ENCODE results near the gene MED31.

MED31 gene

DNA sequence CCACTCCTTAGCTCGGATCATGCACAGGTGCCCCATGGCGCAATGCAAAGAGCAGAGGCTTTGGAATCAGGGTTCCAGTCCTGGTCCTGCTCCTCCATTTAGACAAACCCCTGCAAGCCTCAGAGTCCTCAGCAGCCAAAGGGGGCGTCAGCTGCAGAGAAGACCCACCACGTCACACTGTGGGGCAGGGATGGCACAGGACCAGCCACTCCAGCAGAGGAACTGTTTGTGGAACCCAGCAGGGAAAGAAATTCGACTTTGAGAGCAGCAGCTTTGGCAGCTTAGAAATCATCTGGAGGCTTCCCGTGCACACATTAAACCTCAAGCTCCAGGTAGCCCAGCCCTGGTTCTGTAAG, 25.4 kb upstream of the MED31 start:
- H3K36me3 ChIP-seq (ENCODE audit: control insufficient read depth in 1 of 2, insufficient read depth in 2 of 2, low read length in 2 of 2): no peaks in the 10 kb centered on the region
- H3K4me3 ChIP-seq (ENCODE audit: low read depth in 1 of 2, low read length in 2 of 2): no peak overlapping the region

DNA sequence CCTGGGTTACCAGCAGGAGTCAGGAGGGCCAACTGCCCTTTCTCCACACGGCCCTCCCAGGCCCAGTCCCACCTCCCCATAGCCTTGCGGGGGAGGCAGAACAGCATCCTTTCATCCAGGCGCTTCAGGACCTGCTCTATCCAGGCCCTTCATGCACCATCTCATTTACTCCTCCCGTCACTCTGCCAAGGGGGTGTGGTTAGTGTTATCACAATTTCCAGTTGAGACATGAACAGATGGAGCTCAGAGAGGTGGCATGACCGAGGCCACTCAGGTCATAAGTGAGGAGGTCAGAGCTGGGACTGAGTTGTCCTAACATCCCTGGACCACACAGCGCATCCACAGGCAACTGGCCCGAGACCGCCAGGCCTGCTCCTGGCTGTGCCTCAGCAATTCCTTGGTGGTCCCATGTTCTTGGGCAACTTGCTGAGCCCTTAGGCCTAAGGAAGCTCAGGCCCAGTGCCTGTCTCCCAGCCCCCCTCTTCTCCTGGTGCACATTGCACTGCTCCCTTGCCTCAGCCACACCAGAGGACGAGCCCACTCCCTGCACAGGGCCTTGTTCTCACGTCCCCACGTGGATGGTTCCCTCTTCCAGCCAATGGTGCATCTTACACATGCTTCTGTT, 23.9 kb upstream of the MED31 start:
- Histone ChIP-seq H3K27ac (ENCODE audit: low read length) (no peak overlapping the region), H3K9me3 (ENCODE audit: control insufficient read depth in 1 of 2, low read length in 2 of 2) (no peaks in the 10 kb centered on the region), H3K27me3 (ENCODE audit: low read depth, low read length) (peaks cover 7% of the 10 kb centered on the region), H3K4me1 (ENCODE audit: control insufficient read depth in 1 of 2, insufficient read depth in 2 of 2, low read length in 2 of 2) (no peaks in the 10 kb centered on the region), H3K4me3 (ENCODE audit: low read depth in 1 of 2, low read length in 2 of 2) (no peak overlapping the region), H3K36me3 (ENCODE audit: control insufficient read depth in 1 of 2, insufficient read depth in 2 of 2, low read length in 2 of 2) (no peaks in the 10 kb centered on the region)

More for the DNA sequence above, 25.4 kb upstream of the MED31 start:
- Histone ChIP-seq H3K9me3 (ENCODE audit: control insufficient read depth in 1 of 2, low read length in 2 of 2) (no peaks in the 10 kb centered on the region), H3K4me1 (ENCODE audit: control insufficient read depth in 1 of 2, insufficient read depth in 2 of 2, low read length in 2 of 2) (no peaks in the 10 kb centered on the region), H3K27me3 (ENCODE audit: low read depth, low read length) (peaks cover 7% of the 10 kb centered on the region), H3K27ac (ENCODE audit: low read length) (no peak overlapping the region)

DNA sequence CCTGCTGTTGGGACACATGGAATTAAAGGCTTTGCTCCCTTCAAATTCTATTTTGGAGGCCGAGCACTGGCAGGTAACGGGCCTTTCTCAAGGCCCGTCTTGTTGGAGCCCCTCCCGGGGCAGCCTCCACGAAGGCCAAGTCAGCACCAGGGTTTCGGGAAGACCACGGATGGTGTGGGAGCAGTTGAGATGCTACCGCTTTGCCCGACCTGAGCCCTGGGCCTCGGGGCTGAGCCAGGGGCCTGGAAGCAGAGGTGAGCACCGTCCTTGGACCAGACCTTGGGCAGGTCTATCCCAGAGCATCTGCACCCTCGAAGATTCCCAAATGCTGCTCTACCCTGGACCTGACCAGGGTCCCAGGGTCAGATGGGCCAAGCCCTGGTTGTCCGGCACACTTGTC, 23.2 kb upstream of the MED31 start:
- Histone ChIP-seq H3K27me3 (ENCODE audit: low read depth, low read length) (peaks cover 7% of the 10 kb centered on the region), H3K27ac (ENCODE audit: low read length) (no peak overlapping the region), H3K4me1 (ENCODE audit: control insufficient read depth in 1 of 2, insufficient read depth in 2 of 2, low read length in 2 of 2) (no peaks in the 10 kb centered on the region), H3K4me3 (ENCODE audit: low read depth in 1 of 2, low read length in 2 of 2) (no peak overlapping the region), H3K36me3 (ENCODE audit: control insufficient read depth in 1 of 2, insufficient read depth in 2 of 2, low read length in 2 of 2) (no peaks in the 10 kb centered on the region), H3K9me3 (ENCODE audit: control insufficient read depth in 1 of 2, low read length in 2 of 2) (no peaks in the 10 kb centered on the region)

GRCh38 chr17:6671431-6671830, 20.0 kb upstream of the MED31 start:
- Histone ChIP-seq H3K9me3 (ENCODE audit: control insufficient read depth in 1 of 2, low read length in 2 of 2) (no peaks in the 10 kb centered on the region), H3K27me3 (ENCODE audit: low read depth, low read length) (no peaks in the 10 kb centered on the region), H3K4me3 (ENCODE audit: low read depth in 1 of 2, low read length in 2 of 2) (no peak overlapping the region), H3K36me3 (ENCODE audit: control insufficient read depth in 1 of 2, insufficient read depth in 2 of 2, low read length in 2 of 2) (no peaks in the 10 kb centered on the region), H3K27ac (ENCODE audit: low read length) (no peak overlapping the region), H3K4me1 (ENCODE audit: control insufficient read depth in 1 of 2, insufficient read depth in 2 of 2, low read length in 2 of 2) (no peaks in the 10 kb centered on the region)

GRCh38 chr17:6670999-6671398, 19.6 kb upstream of the MED31 start:
- Histone ChIP-seq H3K27me3 (ENCODE audit: low read depth, low read length) (no peaks in the 10 kb centered on the region), H3K4me3 (ENCODE audit: low read depth in 1 of 2, low read length in 2 of 2) (no peak overlapping the region), H3K36me3 (ENCODE audit: control insufficient read depth in 1 of 2, insufficient read depth in 2 of 2, low read length in 2 of 2) (no peaks in the 10 kb centered on the region), H3K27ac (ENCODE audit: low read length) (no peak overlapping the region), H3K4me1 (ENCODE audit: control insufficient read depth in 1 of 2, insufficient read depth in 2 of 2, low read length in 2 of 2) (no peaks in the 10 kb centered on the region), H3K9me3 (ENCODE audit: control insufficient read depth in 1 of 2, low read length in 2 of 2) (no peaks in the 10 kb centered on the region)

GRCh38 chr17:6670571-6670970, 19.2 kb upstream of the MED31 start:
- Histone ChIP-seq H3K4me1 (ENCODE audit: control insufficient read depth in 1 of 2, insufficient read depth in 2 of 2, low read length in 2 of 2) (no peaks in the 10 kb centered on the region), H3K9me3 (ENCODE audit: control insufficient read depth in 1 of 2, low read length in 2 of 2) (no peaks in the 10 kb centered on the region), H3K36me3 (ENCODE audit: control insufficient read depth in 1 of 2, insufficient read depth in 2 of 2, low read length in 2 of 2) (no peaks in the 10 kb centered on the region), H3K27me3 (ENCODE audit: low read depth, low read length) (no peaks in the 10 kb centered on the region), H3K27ac (ENCODE audit: low read length) (no peak overlapping the region), H3K4me3 (ENCODE audit: low read depth in 1 of 2, low read length in 2 of 2) (no peak overlapping the region)

GRCh38 chr17:6669479-6670212, 18.2 kb upstream of the MED31 start:
- no peaks in the 10 kb centered on the region for H3K27me3 ChIP-seq (ENCODE audit: low read depth, low read length)
- H3K4me3 ChIP-seq (ENCODE audit: low read depth in 1 of 2, low read length in 2 of 2): no peak overlapping the region
- no peaks in the 10 kb centered on the region for H3K4me1 ChIP-seq (ENCODE audit: control insufficient read depth in 1 of 2, insufficient read depth in 2 of 2, low read length in 2 of 2)
- H3K36me3 ChIP-seq (ENCODE audit: control insufficient read depth in 1 of 2, insufficient read depth in 2 of 2, low read length in 2 of 2): no peaks in the 10 kb centered on the region
- no peak overlapping the region for H3K27ac ChIP-seq (ENCODE audit: low read length)
- no peaks in the 10 kb centered on the region for H3K9me3 ChIP-seq (ENCODE audit: control insufficient read depth in 1 of 2, low read length in 2 of 2)

- H3K9me3 ChIP-seq (ENCODE audit: control insufficient read depth in 1 of 2, low read length in 2 of 2): no peaks in the 10 kb centered on the region
- no peaks in the 10 kb centered on the region for H3K27me3 ChIP-seq (ENCODE audit: low read depth, low read length)
- H3K4me3 ChIP-seq (ENCODE audit: low read depth in 1 of 2, low read length in 2 of 2): no peak overlapping the region
- no peak overlapping the region for H3K27ac ChIP-seq (ENCODE audit: low read length)
- no peaks in the 10 kb centered on the region for H3K4me1 ChIP-seq (ENCODE audit: control insufficient read depth in 1 of 2, insufficient read depth in 2 of 2, low read length in 2 of 2)
- H3K36me3 ChIP-seq (ENCODE audit: control insufficient read depth in 1 of 2, insufficient read depth in 2 of 2, low read length in 2 of 2): no peaks in the 10 kb centered on the region
Measured at GRCh38 chr17:6668727-6669425, 17.5 kb upstream of the MED31 start.

- no peaks in the 10 kb centered on the region for H3K9me3 ChIP-seq (ENCODE audit: control insufficient read depth in 1 of 2, low read length in 2 of 2)
- no peaks in the 10 kb centered on the region for H3K4me1 ChIP-seq (ENCODE audit: control insufficient read depth in 1 of 2, insufficient read depth in 2 of 2, low read length in 2 of 2)
- no peak overlapping the region for H3K4me3 ChIP-seq (ENCODE audit: low read depth in 1 of 2, low read length in 2 of 2)
- H3K36me3 ChIP-seq (ENCODE audit: control insufficient read depth in 1 of 2, insufficient read depth in 2 of 2, low read length in 2 of 2): no peaks in the 10 kb centered on the region
- H3K27me3 ChIP-seq (ENCODE audit: low read depth, low read length): no peaks in the 10 kb centered on the region
- H3K27ac ChIP-seq (ENCODE audit: low read length): no peak overlapping the region
Measured at GRCh38 chr17:6668219-6668618, 16.8 kb upstream of the MED31 start.

DNA sequence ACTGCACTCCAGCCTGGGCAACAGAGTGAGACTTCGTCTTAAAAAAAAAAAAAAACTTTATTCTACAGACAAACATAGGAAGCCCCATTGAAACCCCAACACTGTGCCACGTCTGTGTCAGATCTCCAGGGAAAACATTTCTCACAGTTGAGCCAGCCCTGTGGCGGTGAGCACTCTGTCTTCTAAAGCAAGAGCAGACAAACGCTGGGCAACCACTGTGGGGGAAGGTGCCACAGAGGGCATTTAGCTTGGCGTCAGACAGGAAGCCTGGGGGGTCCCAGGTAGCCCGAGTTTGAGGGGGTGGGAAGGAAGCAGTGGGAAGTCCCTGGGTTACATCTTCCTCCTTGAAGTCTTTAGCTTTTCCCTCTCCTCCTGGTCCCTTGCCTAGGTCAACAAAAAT, 16.1 kb upstream of the MED31 start:
- Histone ChIP-seq H3K4me3 (ENCODE audit: low read depth in 1 of 2, low read length in 2 of 2) (no peak overlapping the region), H3K27ac (ENCODE audit: low read length) (no peak overlapping the region), H3K9me3 (ENCODE audit: control insufficient read depth in 1 of 2, low read length in 2 of 2) (no peaks in the 10 kb centered on the region), H3K27me3 (ENCODE audit: low read depth, low read length) (no peaks in the 10 kb centered on the region), H3K36me3 (ENCODE audit: control insufficient read depth in 1 of 2, insufficient read depth in 2 of 2, low read length in 2 of 2) (no peaks in the 10 kb centered on the region), H3K4me1 (ENCODE audit: control insufficient read depth in 1 of 2, insufficient read depth in 2 of 2, low read length in 2 of 2) (no peaks in the 10 kb centered on the region)

- no peaks in the 10 kb centered on the region for H3K27me3 ChIP-seq (ENCODE audit: low read depth, low read length)
- no peak overlapping the region for H3K4me3 ChIP-seq (ENCODE audit: low read depth in 1 of 2, low read length in 2 of 2)
- no peak overlapping the region for H3K27ac ChIP-seq (ENCODE audit: low read length)
- H3K9me3 ChIP-seq (ENCODE audit: control insufficient read depth in 1 of 2, low read length in 2 of 2): no peaks in the 10 kb centered on the region
- H3K36me3 ChIP-seq (ENCODE audit: control insufficient read depth in 1 of 2, insufficient read depth in 2 of 2, low read length in 2 of 2): no peaks in the 10 kb centered on the region
- H3K4me1 ChIP-seq (ENCODE audit: control insufficient read depth in 1 of 2, insufficient read depth in 2 of 2, low read length in 2 of 2): no peaks in the 10 kb centered on the region
Measured at GRCh38 chr17:6666557-6666956, 15.2 kb upstream of the MED31 start.

Measured in muscle layer of duodenum (tissue), 2 donors.